DOHH2 (cell line): Measurements from ENCODE around the gene LRRC51.
"Not testable (repeated sequence)": the region's sequence is repeated elsewhere in the genome, so short reads cannot be mapped to it uniquely, and the experiment has no call there.

Source experiments
- H3F3A ChIP-seq: fragments of 200-600 bp; sonication (generic), shearing (Covaris generic); 2 replicates; pipeline ENCODE4 v1.6.0; 2016; ENCODE audit warnings: antibody characterized with exemption, mild to moderate bottlenecking; ENCODE audit not compliant: control insufficient read depth, insufficient read depth
- H3K27ac ChIP-seq: fragments of 200-600 bp; sonication (generic); 2 replicates; pipeline ENCODE4 v1.5.1; 2014; ENCODE audit warnings: low read depth, mild to moderate bottlenecking, low read length, moderate library complexity
- H3K27me3 ChIP-seq: fragments of 200-600 bp; sonication (generic); 2 replicates; pipeline ENCODE4 v1.6.1; 2014; ENCODE audit warnings: mild to moderate bottlenecking, low read length, mixed read lengths; ENCODE audit not compliant: control insufficient read depth
- H3K36me3 ChIP-seq: fragments of 200-600 bp; sonication (generic); 2 replicates; pipeline ENCODE4 v1.6.1; 2014; ENCODE audit warnings: mild to moderate bottlenecking, low read length, moderate library complexity, mixed read lengths; ENCODE audit not compliant: control insufficient read depth
- H3K4me1 ChIP-seq: fragments of 200-600 bp; sonication (generic); 2 replicates; pipeline ENCODE4 v1.6.1; 2014; ENCODE audit warnings: mild to moderate bottlenecking, low read length, mixed read lengths; ENCODE audit not compliant: control insufficient read depth
- H3K4me2 ChIP-seq: fragments of 200-600 bp; sonication (generic); 2 replicates; pipeline ENCODE4 v1.6.0; 2014; ENCODE audit warnings: mild to moderate bottlenecking, low read length, moderate library complexity
- H3K4me3 ChIP-seq: fragments of 200-600 bp; sonication (generic); 2 replicates; pipeline ENCODE4 v1.5.1; 2014; ENCODE audit warnings: mild to moderate bottlenecking, low read length, mixed read lengths
- H3K79me2 ChIP-seq: fragments of 200-600 bp; sonication (generic); 2 replicates; pipeline ENCODE4 v1.6.1; 2014; ENCODE audit warnings: mild to moderate bottlenecking, low read length, mixed read lengths; ENCODE audit not compliant: control insufficient read depth
- H3K9me2 ChIP-seq: fragments of 200-600 bp; sonication (generic); replicated peaks from 2 replicates; pipeline ENCODE4 v1.6.1; 2014; ENCODE audit warnings: mild to moderate bottlenecking, low read length, mixed read lengths; ENCODE audit not compliant: control insufficient read depth
- H3K9me3 ChIP-seq: fragments of 200-600 bp; sonication (generic); 2 replicates; pipeline ENCODE4 v1.6.1; 2014; ENCODE audit warnings: antibody characterized with exemption, low read length, mixed read lengths; ENCODE audit not compliant: control insufficient read depth, insufficient read depth
- H4K20me1 ChIP-seq: fragments of 200-600 bp; sonication (generic); 2 replicates; pipeline ENCODE4 v1.6.0; 2014; ENCODE audit warnings: low read depth, mild to moderate bottlenecking, antibody characterized with exemption, low read length, moderate library complexity; ENCODE audit not compliant: control insufficient read depth, insufficient read depth
- EZH2phosphoT487 ChIP-seq: fragments of 200-600 bp; sonication (generic); IDR thresholded peaks from 2 replicates; pipeline ENCODE4 v1.6.1; 2017; ENCODE audit warnings: borderline replicate concordance, mild to moderate bottlenecking, antibody characterized with exemption, low read length, moderate library complexity, mixed read lengths
- TF ChIP-seq, protein P1 (sequence below): fragments of 200-600 bp; sonication (generic); IDR thresholded peaks from one replicate; pipeline ENCODE4 v1.5.1; 2014; ENCODE audit warnings: antibody characterized with exemption, mild to moderate bottlenecking, low read depth, low read length; ENCODE audit not compliant: poor library complexity, severe bottlenecking

LRRC51 gene

DNA sequence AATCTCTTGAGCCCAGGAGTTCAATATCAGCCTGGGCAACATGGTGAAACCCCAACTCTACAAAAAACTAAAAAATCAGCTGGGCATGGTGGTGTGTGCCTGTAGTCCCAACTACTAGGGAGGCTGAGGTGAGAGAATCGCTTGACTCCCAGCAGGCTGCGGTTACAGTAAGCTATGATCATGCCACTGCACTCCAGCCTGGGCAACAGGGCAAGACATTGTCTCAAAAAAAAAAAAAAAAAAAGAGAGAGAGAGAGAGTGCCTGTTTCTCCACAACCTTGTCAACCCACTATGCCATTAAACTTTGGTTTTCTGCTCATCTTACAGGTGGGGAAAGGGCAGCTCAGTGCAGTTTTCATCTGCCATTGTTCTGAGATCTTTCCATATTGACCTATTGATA, 60.0 kb downstream of the LRRC51 start:
- Histone ChIP-seq H3K4me3 (no peak overlapping the region), H3K27me3 (peaks cover 14% of the 10 kb centered on the region), H3K79me2 (no peaks in the 10 kb centered on the region), H3F3A (no peaks in the 10 kb centered on the region), H3K9me2 (no peaks in the 10 kb centered on the region), H3K4me1 (0 out of 2 replicates have a peak, but pooled peaks cover 3% of the 10 kb centered on the region), H3K9me3 (no peaks in the 10 kb centered on the region), H3K4me2 (no peak overlapping the region), H3K27ac (no peak overlapping the region), H4K20me1 (no peaks in the 10 kb centered on the region), H3K36me3 (no peaks in the 10 kb centered on the region)
- TF ChIP-seq, protein P1, sequence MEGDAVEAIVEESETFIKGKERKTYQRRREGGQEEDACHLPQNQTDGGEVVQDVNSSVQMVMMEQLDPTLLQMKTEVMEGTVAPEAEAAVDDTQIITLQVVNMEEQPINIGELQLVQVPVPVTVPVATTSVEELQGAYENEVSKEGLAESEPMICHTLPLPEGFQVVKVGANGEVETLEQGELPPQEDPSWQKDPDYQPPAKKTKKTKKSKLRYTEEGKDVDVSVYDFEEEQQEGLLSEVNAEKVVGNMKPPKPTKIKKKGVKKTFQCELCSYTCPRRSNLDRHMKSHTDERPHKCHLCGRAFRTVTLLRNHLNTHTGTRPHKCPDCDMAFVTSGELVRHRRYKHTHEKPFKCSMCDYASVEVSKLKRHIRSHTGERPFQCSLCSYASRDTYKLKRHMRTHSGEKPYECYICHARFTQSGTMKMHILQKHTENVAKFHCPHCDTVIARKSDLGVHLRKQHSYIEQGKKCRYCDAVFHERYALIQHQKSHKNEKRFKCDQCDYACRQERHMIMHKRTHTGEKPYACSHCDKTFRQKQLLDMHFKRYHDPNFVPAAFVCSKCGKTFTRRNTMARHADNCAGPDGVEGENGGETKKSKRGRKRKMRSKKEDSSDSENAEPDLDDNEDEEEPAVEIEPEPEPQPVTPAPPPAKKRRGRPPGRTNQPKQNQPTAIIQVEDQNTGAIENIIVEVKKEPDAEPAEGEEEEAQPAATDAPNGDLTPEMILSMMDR = no peak
- TF ChIP-seq EZH2phosphoT487 = no peak

DNA sequence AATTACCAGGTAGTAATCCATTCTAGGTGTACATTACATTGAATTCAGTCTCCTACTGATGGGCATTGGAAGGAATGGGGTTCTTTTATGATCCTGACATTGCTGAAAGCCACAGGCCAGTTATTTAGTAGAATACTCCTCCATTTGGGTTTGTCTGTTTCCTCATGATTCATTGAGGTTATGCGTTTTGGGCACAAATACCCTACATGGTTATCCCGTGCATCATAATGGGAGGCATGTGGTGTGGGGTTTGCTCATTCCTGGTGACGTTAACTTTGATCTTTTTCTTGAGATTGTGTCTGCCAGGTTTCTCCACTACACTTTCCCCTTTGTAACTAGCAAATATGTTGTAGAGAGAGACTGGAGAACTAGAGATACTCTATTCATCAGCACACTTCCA, 60.4 kb downstream of the LRRC51 start:
- H3K9me3 ChIP-seq = no peaks in the 10 kb centered on the region
- H3K4me3 ChIP-seq = no peak overlapping the region
- no peak overlapping the region for H3K27ac ChIP-seq
- no peaks in the 10 kb centered on the region for H3K79me2 ChIP-seq
- TF ChIP-seq, protein P1 = no peak
- TF ChIP-seq EZH2phosphoT487 = no peak
- no peaks in the 10 kb centered on the region for H3K36me3 ChIP-seq
- 0 out of 2 replicates have a peak, but pooled peaks cover 3% of the 10 kb centered on the region for H3K4me1 ChIP-seq
- H4K20me1 ChIP-seq = no peaks in the 10 kb centered on the region
- H3K9me2 ChIP-seq = no peaks in the 10 kb centered on the region
- H3F3A ChIP-seq = no peaks in the 10 kb centered on the region
- no peak overlapping the region for H3K4me2 ChIP-seq
- peaks cover 14% of the 10 kb centered on the region for H3K27me3 ChIP-seq

DNA sequence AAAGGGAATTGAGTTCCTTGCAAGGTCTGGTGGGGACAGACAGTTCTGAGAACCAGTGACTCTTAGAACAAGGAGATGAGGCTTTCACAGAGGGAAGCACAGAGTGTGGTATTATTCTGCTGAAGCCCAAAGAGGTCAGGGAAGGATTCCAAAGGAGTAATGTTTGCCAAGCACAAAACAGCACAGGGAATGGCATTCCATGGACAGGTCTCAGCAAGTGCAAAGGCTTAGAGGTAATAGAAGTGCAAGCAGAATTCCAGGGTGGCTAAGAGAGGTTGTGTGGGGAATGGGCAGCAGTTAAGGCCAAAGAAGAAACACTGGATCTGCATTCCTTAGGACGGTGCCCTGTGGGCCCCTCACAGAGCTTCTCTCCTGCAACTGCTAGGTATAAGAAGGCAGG, 61.4 kb downstream of the LRRC51 start:
- H3K79me2 ChIP-seq, H3F3A ChIP-seq, H3K9me3 ChIP-seq, H3K4me3 ChIP-seq, H3K36me3 ChIP-seq, H4K20me1 ChIP-seq, H3K4me1 ChIP-seq, H3K4me2 ChIP-seq, H3K27ac ChIP-seq, H3K9me2 ChIP-seq: not testable (repeated sequence)
- H3K27me3 ChIP-seq = peaks cover 17% of the 10 kb centered on the region

DNA sequence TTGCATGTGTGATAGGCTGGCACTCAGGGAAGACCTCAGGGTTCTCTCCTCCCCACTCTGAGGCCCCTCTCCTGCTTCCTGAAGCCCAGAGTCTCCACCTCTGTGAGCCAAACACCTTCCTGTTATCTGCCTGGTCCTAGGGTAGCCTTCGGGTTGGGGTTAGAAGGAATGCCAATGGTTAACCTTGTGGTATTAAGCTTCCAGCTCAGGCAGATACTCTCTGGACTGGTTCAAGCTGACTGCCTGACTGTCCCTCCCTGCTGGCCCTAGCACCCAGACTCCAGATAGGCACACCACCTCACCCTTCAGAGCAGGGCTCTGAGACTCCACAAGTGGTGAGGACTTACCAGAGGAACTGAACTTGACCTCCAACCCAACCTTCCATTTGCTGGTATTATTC, 61.9 kb downstream of the LRRC51 start:
- not testable (repeated sequence) for H3K27ac ChIP-seq, H3K4me3 ChIP-seq, H3K79me2 ChIP-seq, H3K9me2 ChIP-seq, H3K4me1 ChIP-seq, H4K20me1 ChIP-seq, H3K36me3 ChIP-seq, H3F3A ChIP-seq, H3K9me3 ChIP-seq, H3K4me2 ChIP-seq
- H3K27me3 ChIP-seq = peaks cover 17% of the 10 kb centered on the region
